HepG2 (cell line): ENCODE measurements around the gene MRPL58. TPM values are rescaled to one million over a fixed set of nuclear protein-coding genes. Genes with fewer than 3 reads are reported as not detected.
A peak's percentile ranks its signal among the peaks of the same experiment; 100 is the strongest.

Experiments used
- BRD4 ChIP-seq: sonication (generic); formaldehyde crosslinking; IDR thresholded peaks from 2 replicates; pipeline ENCODE4 v1.4.0; 2020; ENCODE audit warnings: missing genetic modification reagents
- CHCHD3 ChIP-seq: sonication (generic); formaldehyde crosslinking; IDR thresholded peaks from 2 replicates; pipeline ENCODE4 v1.8.0; 2022; ENCODE audit warnings: mild to moderate bottlenecking, missing genetic modification reagents, moderate library complexity
- HNF1B ChIP-seq: sonication (generic); formaldehyde crosslinking; IDR thresholded peaks from 2 replicates; pipeline ENCODE4 v1.5.1; 2020; ENCODE audit warnings: mild to moderate bottlenecking, moderate library complexity, missing genetic modification reagents
- MIER2 ChIP-seq: IDR thresholded peaks from 2 replicates; pipeline ENCODE4 v1.6.1; 2016; ENCODE audit warnings: missing biosample characterization, missing genetic modification reagents
- MTF1 ChIP-seq: sonication (generic); formaldehyde crosslinking; IDR thresholded peaks from 2 replicates; pipeline ENCODE4 v1.5.0; 2020; ENCODE audit warnings: missing genetic modification reagents
- NKX3-1 ChIP-seq: sonication (generic); formaldehyde crosslinking; IDR thresholded peaks from 2 replicates; pipeline ENCODE4 v1.5.0; 2020; ENCODE audit warnings: missing genetic modification reagents
- ONECUT2 ChIP-seq: sonication (generic); formaldehyde crosslinking; IDR thresholded peaks from 2 replicates; pipeline ENCODE4 v1.4.0; 2020; ENCODE audit warnings: missing genetic modification reagents
- RORA ChIP-seq: sonication (generic); formaldehyde crosslinking; IDR thresholded peaks from 2 replicates; pipeline ENCODE4 v1.5.0; 2020; ENCODE audit warnings: mild to moderate bottlenecking, missing genetic modification reagents, moderate library complexity
- ZNF20 ChIP-seq: sonication (generic); formaldehyde crosslinking; IDR thresholded peaks from 2 replicates; pipeline ENCODE4 v1.4.0; 2020; ENCODE audit warnings: mild to moderate bottlenecking, moderate library complexity, missing genetic modification reagents
- ZNF263 ChIP-seq: sonication (generic); formaldehyde crosslinking; IDR thresholded peaks from 2 replicates; pipeline ENCODE4 v1.4.0; 2020; ENCODE audit warnings: missing genetic modification reagents
- ZNF468 ChIP-seq: sonication (generic); formaldehyde crosslinking; IDR thresholded peaks from 2 replicates; pipeline ENCODE4 v1.8.0; 2022; ENCODE audit warnings: mild to moderate bottlenecking, moderate library complexity, missing genetic modification reagents
- ZNF777 ChIP-seq: sonication (generic); formaldehyde crosslinking; IDR thresholded peaks from 2 replicates; pipeline ENCODE4 v1.4.0; 2020; ENCODE audit warnings: missing genetic modification reagents
- polyA plus RNA-seq, 8 experiments: library from polyadenylated mRNA; depleted of rRNA in 3 of 8; stranded (reverse) in 7 of 8; unstranded in 1 of 8; fragments of >200 nt; fragmentation: Illumina TruSeq in 4 of 8; extraction: Trizol in 4 of 8; gene quantifications; 2 replicates each; pipeline versions ENCODE4 v1.2.1 to v1.2.3, GENCODE V29; 2011 to 2016; ENCODE audit warnings: low read depth in 4 of 8, missing spikeins in 1 of 8, mixed read lengths in 1 of 8; ENCODE audit not compliant: insufficient read depth in 1 of 8
- total RNA-seq, 5 experiments: library from RNA; depleted of rRNA; stranded (reverse); fragments of >200 nt; fragmentation: Illumina TruSeq; extraction: Trizol; gene quantifications; 2 replicates each; pipeline ENCODE4 v1.2.3, GENCODE V29; 2016; ENCODE audit warnings: low read depth in 1 of 5
- TF ChIP-seq, protein P1 (sequence below), 2 experiments: IDR thresholded peaks; 2 replicates each; pipeline ENCODE4 v1.6.1; 2011 to 2012; ENCODE audit warnings: low read length in 2 of 2, borderline replicate concordance in 1 of 2, low read depth in 1 of 2, mild to moderate bottlenecking in 1 of 2, moderate library complexity in 1 of 2
- TF ChIP-seq, protein P2 (sequence below): IDR thresholded peaks from 2 replicates; pipeline ENCODE4 v1.6.1; 2016; ENCODE audit warnings: control low read depth
- TF ChIP-seq, protein P3 (sequence below): sonication (generic); formaldehyde crosslinking; IDR thresholded peaks from 2 replicates; pipeline ENCODE4 v1.4.0; 2020; ENCODE audit warnings: missing genetic modification reagents
- TF ChIP-seq, protein P4 (sequence below): sonication (generic); formaldehyde crosslinking; IDR thresholded peaks from 2 replicates; pipeline ENCODE4 v1.4.0; 2020; ENCODE audit warnings: missing genetic modification reagents

The MRPL58 gene
- total and polyA plus RNA-seq, 2 of the 13 experiments (the other 11 are each of a cell fraction or from before 2014, with no cell fraction given), result 44.9 to 68.9 TPM

GRCh38 chr17:75046407-75047289 lies 34.2 kb downstream of the MRPL58 start, which contains the start of the genes ATP5PD and KCTD2 (continued):
- TF ChIP-seq, protein P1, sequence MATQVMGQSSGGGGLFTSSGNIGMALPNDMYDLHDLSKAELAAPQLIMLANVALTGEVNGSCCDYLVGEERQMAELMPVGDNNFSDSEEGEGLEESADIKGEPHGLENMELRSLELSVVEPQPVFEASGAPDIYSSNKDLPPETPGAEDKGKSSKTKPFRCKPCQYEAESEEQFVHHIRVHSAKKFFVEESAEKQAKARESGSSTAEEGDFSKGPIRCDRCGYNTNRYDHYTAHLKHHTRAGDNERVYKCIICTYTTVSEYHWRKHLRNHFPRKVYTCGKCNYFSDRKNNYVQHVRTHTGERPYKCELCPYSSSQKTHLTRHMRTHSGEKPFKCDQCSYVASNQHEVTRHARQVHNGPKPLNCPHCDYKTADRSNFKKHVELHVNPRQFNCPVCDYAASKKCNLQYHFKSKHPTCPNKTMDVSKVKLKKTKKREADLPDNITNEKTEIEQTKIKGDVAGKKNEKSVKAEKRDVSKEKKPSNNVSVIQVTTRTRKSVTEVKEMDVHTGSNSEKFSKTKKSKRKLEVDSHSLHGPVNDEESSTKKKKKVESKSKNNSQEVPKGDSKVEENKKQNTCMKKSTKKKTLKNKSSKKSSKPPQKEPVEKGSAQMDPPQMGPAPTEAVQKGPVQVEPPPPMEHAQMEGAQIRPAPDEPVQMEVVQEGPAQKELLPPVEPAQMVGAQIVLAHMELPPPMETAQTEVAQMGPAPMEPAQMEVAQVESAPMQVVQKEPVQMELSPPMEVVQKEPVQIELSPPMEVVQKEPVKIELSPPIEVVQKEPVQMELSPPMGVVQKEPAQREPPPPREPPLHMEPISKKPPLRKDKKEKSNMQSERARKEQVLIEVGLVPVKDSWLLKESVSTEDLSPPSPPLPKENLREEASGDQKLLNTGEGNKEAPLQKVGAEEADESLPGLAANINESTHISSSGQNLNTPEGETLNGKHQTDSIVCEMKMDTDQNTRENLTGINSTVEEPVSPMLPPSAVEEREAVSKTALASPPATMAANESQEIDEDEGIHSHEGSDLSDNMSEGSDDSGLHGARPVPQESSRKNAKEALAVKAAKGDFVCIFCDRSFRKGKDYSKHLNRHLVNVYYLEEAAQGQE (IDR thresholded peaks at IDR 0.05; ENCODE audit: borderline replicate concordance in 1 of 2, low read depth in 1 of 2, low read length in 2 of 2), result no peak
- peak; percentile 45 for TF ChIP-seq ZNF777 (CRISPR knock-in tag)
- TF ChIP-seq CHCHD3 (CRISPR knock-in tag), result peak; percentile 84
- no peak; the same call in 1 of the 2 replicates for TF ChIP-seq NKX3-1 (CRISPR knock-in tag)
- TF ChIP-seq, protein P2, sequence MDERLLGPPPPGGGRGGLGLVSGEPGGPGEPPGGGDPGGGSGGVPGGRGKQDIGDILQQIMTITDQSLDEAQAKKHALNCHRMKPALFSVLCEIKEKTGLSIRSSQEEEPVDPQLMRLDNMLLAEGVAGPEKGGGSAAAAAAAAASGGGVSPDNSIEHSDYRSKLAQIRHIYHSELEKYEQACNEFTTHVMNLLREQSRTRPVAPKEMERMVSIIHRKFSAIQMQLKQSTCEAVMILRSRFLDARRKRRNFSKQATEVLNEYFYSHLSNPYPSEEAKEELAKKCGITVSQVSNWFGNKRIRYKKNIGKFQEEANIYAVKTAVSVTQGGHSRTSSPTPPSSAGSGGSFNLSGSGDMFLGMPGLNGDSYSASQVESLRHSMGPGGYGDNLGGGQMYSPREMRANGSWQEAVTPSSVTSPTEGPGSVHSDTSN (CRISPR knock-in tag), result peak; percentile 72
- TF ChIP-seq HNF1B (CRISPR knock-in tag), result peak; percentile 81
- TF ChIP-seq, protein P3, sequence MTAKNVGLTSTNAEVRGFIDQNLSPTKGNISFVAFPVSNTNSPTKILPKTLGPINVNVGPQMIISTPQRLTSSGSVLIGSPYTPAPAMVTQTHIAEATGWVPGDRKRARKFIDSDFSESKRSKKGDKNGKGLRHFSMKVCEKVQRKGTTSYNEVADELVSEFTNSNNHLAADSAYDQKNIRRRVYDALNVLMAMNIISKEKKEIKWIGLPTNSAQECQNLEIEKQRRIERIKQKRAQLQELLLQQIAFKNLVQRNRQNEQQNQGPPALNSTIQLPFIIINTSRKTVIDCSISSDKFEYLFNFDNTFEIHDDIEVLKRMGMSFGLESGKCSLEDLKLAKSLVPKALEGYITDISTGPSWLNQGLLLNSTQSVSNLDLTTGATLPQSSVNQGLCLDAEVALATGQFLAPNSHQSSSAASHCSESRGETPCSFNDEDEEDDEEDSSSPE (CRISPR knock-in tag), result peak; percentile 73
- no peak for TF ChIP-seq ONECUT2
- TF ChIP-seq, protein P4, sequence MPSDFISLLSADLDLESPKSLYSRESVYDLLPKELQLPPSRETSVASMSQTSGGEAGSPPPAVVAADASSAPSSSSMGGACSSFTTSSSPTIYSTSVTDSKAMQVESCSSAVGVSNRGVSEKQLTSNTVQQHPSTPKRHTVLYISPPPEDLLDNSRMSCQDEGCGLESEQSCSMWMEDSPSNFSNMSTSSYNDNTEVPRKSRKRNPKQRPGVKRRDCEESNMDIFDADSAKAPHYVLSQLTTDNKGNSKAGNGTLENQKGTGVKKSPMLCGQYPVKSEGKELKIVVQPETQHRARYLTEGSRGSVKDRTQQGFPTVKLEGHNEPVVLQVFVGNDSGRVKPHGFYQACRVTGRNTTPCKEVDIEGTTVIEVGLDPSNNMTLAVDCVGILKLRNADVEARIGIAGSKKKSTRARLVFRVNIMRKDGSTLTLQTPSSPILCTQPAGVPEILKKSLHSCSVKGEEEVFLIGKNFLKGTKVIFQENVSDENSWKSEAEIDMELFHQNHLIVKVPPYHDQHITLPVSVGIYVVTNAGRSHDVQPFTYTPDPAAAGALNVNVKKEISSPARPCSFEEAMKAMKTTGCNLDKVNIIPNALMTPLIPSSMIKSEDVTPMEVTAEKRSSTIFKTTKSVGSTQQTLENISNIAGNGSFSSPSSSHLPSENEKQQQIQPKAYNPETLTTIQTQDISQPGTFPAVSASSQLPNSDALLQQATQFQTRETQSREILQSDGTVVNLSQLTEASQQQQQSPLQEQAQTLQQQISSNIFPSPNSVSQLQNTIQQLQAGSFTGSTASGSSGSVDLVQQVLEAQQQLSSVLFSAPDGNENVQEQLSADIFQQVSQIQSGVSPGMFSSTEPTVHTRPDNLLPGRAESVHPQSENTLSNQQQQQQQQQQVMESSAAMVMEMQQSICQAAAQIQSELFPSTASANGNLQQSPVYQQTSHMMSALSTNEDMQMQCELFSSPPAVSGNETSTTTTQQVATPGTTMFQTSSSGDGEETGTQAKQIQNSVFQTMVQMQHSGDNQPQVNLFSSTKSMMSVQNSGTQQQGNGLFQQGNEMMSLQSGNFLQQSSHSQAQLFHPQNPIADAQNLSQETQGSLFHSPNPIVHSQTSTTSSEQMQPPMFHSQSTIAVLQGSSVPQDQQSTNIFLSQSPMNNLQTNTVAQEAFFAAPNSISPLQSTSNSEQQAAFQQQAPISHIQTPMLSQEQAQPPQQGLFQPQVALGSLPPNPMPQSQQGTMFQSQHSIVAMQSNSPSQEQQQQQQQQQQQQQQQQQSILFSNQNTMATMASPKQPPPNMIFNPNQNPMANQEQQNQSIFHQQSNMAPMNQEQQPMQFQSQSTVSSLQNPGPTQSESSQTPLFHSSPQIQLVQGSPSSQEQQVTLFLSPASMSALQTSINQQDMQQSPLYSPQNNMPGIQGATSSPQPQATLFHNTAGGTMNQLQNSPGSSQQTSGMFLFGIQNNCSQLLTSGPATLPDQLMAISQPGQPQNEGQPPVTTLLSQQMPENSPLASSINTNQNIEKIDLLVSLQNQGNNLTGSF, result peak; percentile 47; the same call in 1 of the 2 replicates
- peak; percentile 42; the same call in 1 of the 2 replicates for TF ChIP-seq ZNF263
- peak; percentile 33; the same call in 1 of the 2 replicates for TF ChIP-seq MIER2
- no peak for TF ChIP-seq RORA (CRISPR knock-in tag)
- no peak for TF ChIP-seq MTF1 (CRISPR knock-in tag)
- TF ChIP-seq BRD4 (CRISPR knock-in tag), result no peak; the same call in none of the 2 replicates
- TF ChIP-seq ZNF20 (CRISPR knock-in tag), result peak; percentile 29; the same call in 1 of the 2 replicates
- no peak for TF ChIP-seq ZNF468 (CRISPR knock-in tag)
